ENCODE results near the gene FPGS. TPM values are rescaled to one million over a fixed set of nuclear protein-coding genes. Genes with fewer than 3 reads are reported as not detected.

Gene FPGS
- polyA plus RNA-seq, 1 of the 3 experiments (the other 2 are of a cell fraction) = 82.7 TPM

GRCh38 chr9:127794001-127794791, 8.5 kb upstream of the FPGS start (continued):
- no peak; the same call in 1 of the 2 replicates for TF ChIP-seq POLR2AphosphoS5 (IDR thresholded peaks at IDR 0.05; ENCODE audit: low read depth, low read length)
- no peak for TF ChIP-seq SIN3A (IDR thresholded peaks at IDR 0.05; ENCODE audit: borderline replicate concordance, low read depth, low read length)

GRCh38 chr9:127796225-127796813, 6.4 kb upstream of the FPGS start:
- POLR2A ChIA-PET = interaction anchor here (1.4 kb wide), 1 partner anchor 9 kb away, joined by 3 read pairs; no protein-coding TSS in a partner anchor
- WGBS (ENCODE audit: low lambda C conversion rate) = 70% methylated on average over 8 of the region's 8 CpGs
- Histone ChIP-seq H3K4me2 (no peak overlapping the region), H3K9me3 (no peaks in the 10 kb centered on the region), H4K20me1 (ENCODE audit: insufficient read depth) (peaks cover 24% of the 10 kb centered on the region; the same call in 1 of the 2 replicates), H2AFZ (ENCODE audit: low read depth) (no peak overlapping the region), H3K9ac (no peak overlapping the region), H3K79me2 (ENCODE audit: insufficient read depth) (peaks cover 5% of the 10 kb centered on the region; the same call in 1 of the 2 replicates), H3K4me1 (ENCODE audit: control insufficient read depth in 1 of 2, insufficient read depth in 2 of 2, low read depth in 1 of 2, low read length in 1 of 2) (peaks cover 0 to 6% of the 10 kb centered on the region in 2 experiments; a peak in 1 of 4 replicates), H3K4me3 (ENCODE audit: low read depth in 2 of 2, low read length in 1 of 2) (no peak overlapping the region), H3K36me3 (replicated peaks in 1 of 2; ENCODE audit: control insufficient read depth in 1 of 2, insufficient read depth in 2 of 2, low read length in 1 of 2) (peaks cover 12 to 18% of the 10 kb centered on the region in 2 experiments), H3K27ac (ENCODE audit: low read depth in 2 of 2, low read length in 1 of 2) (no peak overlapping the region), H3K27me3 (ENCODE audit: insufficient read depth) (no peaks in the 10 kb centered on the region), H3F3A (replicated peaks; ENCODE audit: insufficient read depth) (peaks cover 44% of the 10 kb centered on the region), H3K9me2 (no peaks in the 10 kb centered on the region)
- CTCF ChIA-PET = interaction anchor here (1.1 to 3.2 kb wide), 2 partner anchors 61 to 74 kb away, joined by 4 to 13 read pairs; partner anchors contain the start of gene TOR2A
- no peak for DNase-seq
- TF ChIP-seq FOSL2 (IDR thresholded peaks at IDR 0.05; ENCODE audit: borderline replicate concordance, low read depth) (no peak), RXRA (IDR thresholded peaks at IDR 0.05; ENCODE audit: borderline replicate concordance, low read depth) (no peak), RAD21 (IDR thresholded peaks at IDR 0.05; ENCODE audit: low read length) (no peak), CHD2 (IDR thresholded peaks at IDR 0.05; ENCODE audit: low read length, partially characterized antibody) (no peak), JUND (IDR thresholded peaks at IDR 0.05) (no peak), CTCF (IDR thresholded peaks at IDR 0.05) (no peak), MAX (IDR thresholded peaks at IDR 0.05; ENCODE audit: low read depth) (no peak), SIN3A (IDR thresholded peaks at IDR 0.05; ENCODE audit: borderline replicate concordance, low read depth, low read length) (no peak), USF2 (IDR thresholded peaks at IDR 0.05; ENCODE audit: borderline replicate concordance, low read depth, low read length) (no peak), POLR2AphosphoS5 (IDR thresholded peaks at IDR 0.05; ENCODE audit: low read depth, low read length) (no peak)
